ENCODE results near the gene RETREG3. TPM values are rescaled to one million over a fixed set of nuclear protein-coding genes. Genes with fewer than 3 reads are reported as not detected.

The RETREG3 gene
- 10 to 100 TPM; 36.9 to 42.0 TPM for total RNA-seq

GRCh38 chr17:42609182-42609813, at the start of gene RETREG3, which contains the start of gene TUBG1:
Gene RETREG3, minus strand, starts transcription at chr17:42609374. Its CDS starts 50 bp downstream, at chr17:42609324.
Gene TUBG1, plus strand, starts transcription at chr17:42609683. Its CDS starts 55 bp downstream, at chr17:42609738.
- H3K4me3 ChIP-seq: peak within 1 kb of the TSS; percentile 74 to 91
- 0 to 1% methylated on average over 6 to 60 of the region's 66 CpGs for WGBS, 2 donors
- DNase-seq: peak; percentile 99
- TF ChIP-seq POLR2A (IDR thresholded peaks at IDR 0.05): peak; percentile 67 to 90 (median 86)
- TF ChIP-seq CTCF (IDR thresholded peaks at IDR 0.05): peak in 5 of 7 experiments; percentile 13 to 57 (median 50)
- peak within 1 kb of the TSS; percentile 80 to 93 (median 86) for H3K27ac ChIP-seq
- H3K36me3 ChIP-seq (replicated peaks in 1 of 2; ENCODE audit: insufficient read depth in 1 of 2, low read depth in 2 of 2): peaks cover 17 to 18% of the 10 kb centered on the region in 2 donors
- no peaks in the 10 kb centered on the region for H3K9me3 ChIP-seq
- H3K4me1 ChIP-seq: peaks cover 42% of the 10 kb centered on the region
- no peaks in the 10 kb centered on the region for H3K27me3 ChIP-seq
- intact Hi-C loops (cut with DNase I): no loop called here
- ATAC-seq: peak; percentile 95

- intact Hi-C loops (cut with DNase I): no loop called here
- H3K4me3 ChIP-seq: no peak overlapping the region
- ATAC-seq (no peak), DNase-seq (no peak)
- H3K36me3 ChIP-seq (replicated peaks in 1 of 2; ENCODE audit: insufficient read depth in 1 of 2, low read depth in 2 of 2): no peaks in the 10 kb centered on the region
- no peaks in the 10 kb centered on the region for H3K9me3 ChIP-seq
- H3K27ac ChIP-seq: no peak overlapping the region
- peaks cover 51% of the 10 kb centered on the region for H3K4me1 ChIP-seq
- TF ChIP-seq CTCF (IDR thresholded peaks at IDR 0.05) (no peak), POLR2A (IDR thresholded peaks at IDR 0.05) (no peak)
- WGBS, 2 donors: 87 to 88% methylated on average over 9 of the region's 9 CpGs
- no peaks in the 10 kb centered on the region for H3K27me3 ChIP-seq
These were observed 48.8 kb upstream of the RETREG3 start for GRCh38 chr17:42657824-42658588.

GRCh38 chr17:42655528-42655927, 46.4 kb upstream of the RETREG3 start:
- Histone ChIP-seq H3K36me3 (replicated peaks in 1 of 2; ENCODE audit: insufficient read depth in 1 of 2, low read depth in 2 of 2) (no peaks in the 10 kb centered on the region), H3K9me3 (no peaks in the 10 kb centered on the region), H3K27me3 (no peaks in the 10 kb centered on the region), H3K27ac (no peak overlapping the region), H3K4me3 (no peak overlapping the region), H3K4me1 (peaks cover 42% of the 10 kb centered on the region)
- intact Hi-C loops (cut with DNase I): no loop called here
- TF ChIP-seq POLR2A (IDR thresholded peaks at IDR 0.05): no peak
- TF ChIP-seq CTCF (IDR thresholded peaks at IDR 0.05): no peak
- WGBS, 2 donors: 74 to 77% methylated on average over 2 of the region's 2 CpGs
- DNase-seq (no peak), ATAC-seq (no peak)

GRCh38 chr17:42653179-42654124, 44.3 kb upstream of the RETREG3 start:
- ATAC-seq: peak; percentile 76
- Histone ChIP-seq H3K9me3 (no peaks in the 10 kb centered on the region), H3K4me3 (no peak overlapping the region), H3K27me3 (no peaks in the 10 kb centered on the region), H3K27ac (peak overlapping the region in 3 of 4 donors; percentile 75 to 81 (median 78)), H3K4me1 (peaks cover 40% of the 10 kb centered on the region), H3K36me3 (replicated peaks in 1 of 2; ENCODE audit: insufficient read depth in 1 of 2, low read depth in 2 of 2) (no peaks in the 10 kb centered on the region)
- DNase-seq: peak; percentile 68 to 81 (median 74)
- 26 to 33% methylated on average over 40 to 42 of the region's 42 CpGs for WGBS, 2 donors
- TF ChIP-seq CTCF (IDR thresholded peaks at IDR 0.05): no peak
- TF ChIP-seq POLR2A (IDR thresholded peaks at IDR 0.05): peak in 2 of 3 donors; percentile 33 to 43
- intact Hi-C loops (cut with DNase I): no loop called here

Data from body of pancreas (tissue), 4 donors.